GM18508 (cell line): ENCODE data around the gene MFSD12.

Experiments
- ATAC-seq: cut with Tn5 transposase; IDR thresholded peaks from one replicate; pipeline ENCODE4 v1.9.1; 2021; ENCODE audit warnings: moderate number of reproducible peaks; ENCODE audit not compliant: insufficient read depth, unreplicated experiment

The MFSD12 gene

GRCh38 chr19:3526507-3527237 is 30.7 kb downstream of the MFSD12 start:
- no peak for ATAC-seq

- no peak for ATAC-seq
Measured at GRCh38 chr19:3524904-3525451, 32.4 kb downstream of the MFSD12 start.

- ATAC-seq = no peak
Measured at GRCh38 chr19:3524078-3524842, 33.1 kb downstream of the MFSD12 start.

- no peak for ATAC-seq
Measured at GRCh38 chr19:3523361-3524077, 33.9 kb downstream of the MFSD12 start.

- no peak for ATAC-seq
Measured at GRCh38 chr19:3522421-3523360, 34.7 kb downstream of the MFSD12 start.

- ATAC-seq = no peak
Measured at GRCh38 chr19:3521104-3521445, 36.3 kb downstream of the MFSD12 start.

GRCh38 chr19:3520166-3521103 is 37.0 kb downstream of the MFSD12 start:
- no peak for ATAC-seq

- ATAC-seq = no peak
Measured at GRCh38 chr19:3519126-3519525, 38.3 kb downstream of the MFSD12 start.

GRCh38 chr19:3518659-3519058 is 38.7 kb downstream of the MFSD12 start:
- no peak for ATAC-seq

GRCh38 chr19:3518255-3518654 is 39.1 kb downstream of the MFSD12 start:
- ATAC-seq = no peak

GRCh38 chr19:3517638-3518037 is 39.7 kb downstream of the MFSD12 start:
- no peak for ATAC-seq

GRCh38 chr19:3516675-3517207 is 40.6 kb downstream of the MFSD12 start:
- no peak for ATAC-seq

GRCh38 chr19:3515891-3516422 is 41.4 kb downstream of the MFSD12 start:
- ATAC-seq = no peak

- no peak for ATAC-seq
Measured at GRCh38 chr19:3514930-3515329, 42.5 kb downstream of the MFSD12 start.

- no peak for ATAC-seq
Measured at GRCh38 chr19:3513229-3514140, 43.9 kb downstream of the MFSD12 start.

- no peak for ATAC-seq
Measured at GRCh38 chr19:3512562-3513228, 44.7 kb downstream of the MFSD12 start.
